H9 (cell line): ENCODE results near the gene MPST. TPM values are rescaled to one million over a fixed set of nuclear protein-coding genes. Genes with fewer than 3 reads are reported as not detected.

ENCODE experiments used
- DNase-seq: peaks from one replicate; pipeline ENCODE4 v3.0.0-alpha.2; 2017
- H2AFZ ChIP-seq: one replicate; pipeline ENCODE4 v1.6.1; 2013; ENCODE audit warnings: mild to moderate bottlenecking, low read length, control low read depth, moderate library complexity
- H2AK5ac ChIP-seq: 2 replicates; pipeline ENCODE4 v1.6.1; 2013; ENCODE audit warnings: low read length, control low read depth, mixed read lengths; ENCODE audit not compliant: insufficient read length
- H2BK120ac ChIP-seq: one replicate; pipeline ENCODE4 v1.6.1; 2013; ENCODE audit warnings: low read depth, mild to moderate bottlenecking, low read length, control low read depth, inconsistent platforms; ENCODE audit not compliant: poor library complexity, severe bottlenecking
- H2BK12ac ChIP-seq: 2 replicates; pipeline ENCODE4 v1.6.1; 2013; ENCODE audit warnings: low read length, control low read depth, mixed read lengths, low read depth; ENCODE audit not compliant: insufficient read length
- H2BK15ac ChIP-seq: 2 replicates; pipeline ENCODE4 v1.6.1; 2013; ENCODE audit warnings: low read depth, low read length, control low read depth
- H2BK20ac ChIP-seq: one replicate; pipeline ENCODE4 v1.6.1; 2013; ENCODE audit warnings: low read depth, mild to moderate bottlenecking, low read length, control low read depth, inconsistent platforms; ENCODE audit not compliant: poor library complexity, severe bottlenecking
- H2BK5ac ChIP-seq: 2 replicates; pipeline ENCODE4 v1.6.1; 2013; ENCODE audit warnings: low read length, control low read depth, mixed read lengths; ENCODE audit not compliant: insufficient read length
- H3K14ac ChIP-seq: 2 replicates; pipeline ENCODE4 v1.6.1; 2013; ENCODE audit warnings: low read length, control low read depth; ENCODE audit not compliant: insufficient read depth
- H3K18ac ChIP-seq: 2 replicates; pipeline ENCODE4 v1.6.1; 2013; ENCODE audit warnings: low read depth, mild to moderate bottlenecking, mixed read lengths, low read length, control low read depth; ENCODE audit not compliant: insufficient read length
- H3K23ac ChIP-seq: 2 replicates; pipeline ENCODE4 v1.6.1; 2013; ENCODE audit warnings: low read length, control low read depth, mixed read lengths, low read depth; ENCODE audit not compliant: insufficient read length
- H3K23me2 ChIP-seq: 2 replicates; pipeline ENCODE4 v1.6.1; 2013; ENCODE audit warnings: low read depth, mild to moderate bottlenecking, mixed read lengths, low read length, control low read depth; ENCODE audit not compliant: insufficient read length, poor library complexity, severe bottlenecking
- H3K27ac ChIP-seq: 2 replicates; pipeline ENCODE4 v1.5.1; 2013; ENCODE audit warnings: low read length, control low read depth, mixed read lengths, low read depth; ENCODE audit not compliant: insufficient read length
- H3K27me3 ChIP-seq: 2 replicates; pipeline ENCODE4 v1.6.1; 2013; ENCODE audit warnings: low read length, control low read depth, inconsistent platforms; ENCODE audit not compliant: insufficient read depth
- H3K4ac ChIP-seq: 2 replicates; pipeline ENCODE4 v1.6.1; 2013; ENCODE audit warnings: low read depth, mild to moderate bottlenecking, control low read depth, inconsistent platforms, low read length, moderate library complexity
- H3K4me1 ChIP-seq: 2 replicates; pipeline ENCODE4 v1.6.1; 2013; ENCODE audit warnings: low read length, control low read depth, inconsistent platforms; ENCODE audit not compliant: insufficient read depth
- H3K4me2 ChIP-seq: 2 replicates; pipeline ENCODE4 v1.6.1; 2013; ENCODE audit warnings: low read length, control low read depth, mixed read lengths; ENCODE audit not compliant: insufficient read length, insufficient read depth
- H3K56ac ChIP-seq: 2 replicates; pipeline ENCODE4 v1.6.1; 2013; ENCODE audit warnings: low read depth, mild to moderate bottlenecking, mixed read lengths, low read length, control low read depth; ENCODE audit not compliant: insufficient read length
- H3K79me1 ChIP-seq: 2 replicates; pipeline ENCODE4 v1.6.1; 2013; ENCODE audit warnings: low read depth, mild to moderate bottlenecking, moderate library complexity, low read length, control low read depth, inconsistent platforms; ENCODE audit not compliant: insufficient read depth, poor library complexity, severe bottlenecking
- H3K79me2 ChIP-seq: 2 replicates; pipeline ENCODE4 v1.6.1; 2013; ENCODE audit warnings: low read length, control low read depth, inconsistent platforms; ENCODE audit not compliant: insufficient read depth
- H3K9ac ChIP-seq: 2 replicates; pipeline ENCODE4 v1.6.1; 2013; ENCODE audit warnings: low read length, control low read depth, mixed read lengths; ENCODE audit not compliant: insufficient read length; ENCODE audit errors: extremely low read depth
- H3K9me3 ChIP-seq: one replicate; pipeline ENCODE4 v1.6.1; 2013; ENCODE audit warnings: low read depth, low read length, inconsistent platforms; ENCODE audit not compliant: control insufficient read depth
- H3T11ph ChIP-seq: one replicate; pipeline ENCODE4 v1.6.1; 2013; ENCODE audit warnings: mild to moderate bottlenecking, low read length, control low read depth, inconsistent platforms
- H4K20me1 ChIP-seq: one replicate; pipeline ENCODE4 v1.6.1; 2013; ENCODE audit not compliant: control insufficient read depth, insufficient read length, insufficient read depth
- H4K5ac ChIP-seq: 2 replicates; pipeline ENCODE4 v1.6.1; 2013; ENCODE audit warnings: low read depth, mild to moderate bottlenecking, mixed read lengths, low read length, control low read depth; ENCODE audit not compliant: insufficient read length
- H4K8ac ChIP-seq: replicated peaks from 2 replicates; pipeline ENCODE4 v1.6.1; 2013; ENCODE audit warnings: low read length, control low read depth, mixed read lengths, low read depth; ENCODE audit not compliant: insufficient read length
- H4K91ac ChIP-seq: 2 replicates; pipeline ENCODE4 v1.6.1; 2013; ENCODE audit warnings: low read depth, mild to moderate bottlenecking, moderate library complexity, mixed read lengths, low read length, control low read depth; ENCODE audit not compliant: insufficient read length
- H3K27ac Mint-ChIP-seq, 3 experiments: 2 replicates in 2 of 3; 3 replicates in 1 of 3; pipeline ENCODE4 v1.8.0; 2020 to 2021; ENCODE audit warnings: mixed read lengths in 3 of 3, mild to moderate bottlenecking in 1 of 3, moderate library complexity in 1 of 3
- H3K27me3 Mint-ChIP-seq: 2 replicates; pipeline ENCODE4 v1.8.0; 2021; ENCODE audit warnings: low read depth, mild to moderate bottlenecking, moderate library complexity, mixed read lengths
- H3K36me3 Mint-ChIP-seq, 3 experiments: 2 replicates in 2 of 3; 3 replicates in 1 of 3; pipeline ENCODE4 v1.8.0; 2020 to 2021; ENCODE audit warnings: low read depth in 3 of 3, mixed read lengths in 3 of 3; ENCODE audit not compliant: insufficient read depth in 1 of 3
- H3K4me1 Mint-ChIP-seq, 2 experiments: 2 replicates each; pipeline ENCODE4 v1.8.0; 2020; ENCODE audit warnings: mixed read lengths in 2 of 2
- H3K4me3 Mint-ChIP-seq, 2 experiments: 2 replicates in 1 of 2; 3 replicates in 1 of 2; pipeline ENCODE4 v1.8.0; 2020 to 2021; ENCODE audit warnings: mild to moderate bottlenecking in 2 of 2, mixed read lengths in 2 of 2, moderate library complexity in 1 of 2
- H3K9me3 Mint-ChIP-seq, 2 experiments: 2 replicates in 1 of 2; 3 replicates in 1 of 2; pipeline ENCODE4 v1.8.0; 2020; ENCODE audit warnings: mild to moderate bottlenecking in 2 of 2, mixed read lengths in 2 of 2, moderate library complexity in 1 of 2
- CTCF ChIP-seq: fragments of 200-600 bp; sonication (generic); conservative IDR thresholded peaks from 3 replicates; pipeline ENCODE4 v1.8.0; 2021; ENCODE audit warnings: antibody characterized with exemption, mild to moderate bottlenecking
- WGBS: extraction: QIAGEN DNeasy Blood & Tissue Kit; methylation state at CpG from one replicate; pipeline ENCODE4 v1.1.7; 2013; ENCODE audit warnings: missing lambda C conversion rate, low lambda C conversion rate, mixed read lengths; ENCODE audit not compliant: insufficient read length; ENCODE audit errors: extremely low coverage; 5-methylcytosine and 5-hydroxymethylcytosine counted together
- total RNA-seq: library from RNA; stranded (reverse); gene quantifications from 2 replicates; pipeline ENCODE4 v1.2.1, GENCODE V29; 2021

The MPST gene
- total RNA-seq, 1 experiment from 2014 or later: 70.5 TPM

GRCh38 chr22:36985211-36985889 lies 34.2 kb upstream of the MPST start:
- no peaks in the 10 kb centered on the region for H4K20me1 ChIP-seq
- H3K4me1 ChIP-seq: no peaks in the 10 kb centered on the region
- Mint-ChIP-seq H3K27ac (no peak overlapping the region), H3K9me3 (peaks cover 15 to 16% of the 10 kb centered on the region in 2 experiments), H3K36me3 (peaks cover 4 to 6% (median 5%) of the 10 kb centered on the region in 3 experiments; a peak in 4 of 7 replicates), H3K27me3 (peaks cover 77% of the 10 kb centered on the region), H3K4me1 (peaks cover 0 to 6% of the 10 kb centered on the region in 2 experiments; a peak in 1 of 4 replicates), H3K4me3 (no peak overlapping the region)
- no peak overlapping the region for H4K91ac ChIP-seq
- no peaks in the 10 kb centered on the region for H3K79me1 ChIP-seq
- no peak overlapping the region for H2BK20ac ChIP-seq
- H3K4ac ChIP-seq: no peak overlapping the region
- no peak overlapping the region for H2BK5ac ChIP-seq
- H3K27me3 ChIP-seq: no peaks in the 10 kb centered on the region; the same call in 1 of the 2 replicates
- H3K27ac ChIP-seq: no peak overlapping the region
- no peak overlapping the region for H3K18ac ChIP-seq
- H3K14ac ChIP-seq: no peak overlapping the region
- WGBS: no CpG with 5 or more reads among the region's 10 CpGs
- H2AK5ac ChIP-seq: no peak overlapping the region
- no peak overlapping the region for H2BK15ac ChIP-seq
- H3K79me2 ChIP-seq: no peaks in the 10 kb centered on the region
- no peak for TF ChIP-seq CTCF
- H4K8ac ChIP-seq: no peak overlapping the region
- no peak overlapping the region for H3K56ac ChIP-seq
- no peak overlapping the region for H2BK12ac ChIP-seq
- no peak for DNase-seq
- H3K4me2 ChIP-seq: no peak overlapping the region
- no peak overlapping the region for H2AFZ ChIP-seq
- no peak overlapping the region for H2BK120ac ChIP-seq
- H3K9ac ChIP-seq: no peak overlapping the region
- H4K5ac ChIP-seq: no peak overlapping the region
- H3K9me3 ChIP-seq: peaks cover 7% of the 10 kb centered on the region
- no peak overlapping the region for H3T11ph ChIP-seq
- no peak overlapping the region for H3K23ac ChIP-seq
- no peaks in the 10 kb centered on the region for H3K23me2 ChIP-seq
